ENCODE results near the gene IPO8. TPM values are rescaled to one million over a fixed set of nuclear protein-coding genes. Genes with fewer than 3 reads are reported as not detected.

Gene IPO8
- total RNA-seq, 2 experiments from 2014 or later = 49.5 to 50.7 TPM

Other genes starting within 250 kb of the IPO8 start
- gene CAPRIN2, start 59.1 kb upstream of the IPO8 start, total RNA-seq = 10 to 100 TPM; 25.5 to 27.7 TPM
- gene TSPAN11, start 230.9 kb upstream of the IPO8 start, total RNA-seq = not detected

Measured in activated naive CD8-positive, alpha-beta T cell treated with anti-CD3 and anti-CD28 coated beads, Interleukin-2, amount 10 ng/mL, durations not matched to agents 7 days and 5 days (primary cell).